Cardiac septum (tissue), 1 donor: ENCODE data around the gene WDSUB1. TPM values are rescaled to one million over a fixed set of nuclear protein-coding genes. Genes with fewer than 3 reads are reported as not detected.

Experiments
- DNase-seq: peaks from one replicate; pipeline ENCODE4 v3.0.0-alpha.2; 2020; ENCODE audit warnings: low spot score
- intact Hi-C: fragments of 100-400 bp; cut with DNase I; formaldehyde crosslinking; loops from one replicate; pipeline ENCODE4 v1.14.0; 2022
- total RNA-seq: library from RNA; stranded (reverse); fragmentation: NEBNext Ultra II Directional; extraction: Animal tissue kit (Norgen Biotek cat#: 25700); gene quantifications from one replicate; pipeline ENCODE4 v1.2.1, GENCODE V29; 2021
- donor health status: DM: no; HTN: no; CAD: no.

The WDSUB1 gene
- total RNA-seq, 1 donor from 2014 or later = 8.6 TPM

GRCh38 chr2:159270744-159271379 is 15.6 kb downstream of the WDSUB1 start:
- intact Hi-C loops = no loop called here
- DNase-seq = no peak

GRCh38 chr2:159267921-159268320 is 18.6 kb downstream of the WDSUB1 start:
- intact Hi-C loops = no loop called here
- no peak for DNase-seq

- intact Hi-C loops = no loop called here
- DNase-seq = no peak
These were observed 19.9 kb downstream of the WDSUB1 start for GRCh38 chr2:159266554-159266953.

DNA sequence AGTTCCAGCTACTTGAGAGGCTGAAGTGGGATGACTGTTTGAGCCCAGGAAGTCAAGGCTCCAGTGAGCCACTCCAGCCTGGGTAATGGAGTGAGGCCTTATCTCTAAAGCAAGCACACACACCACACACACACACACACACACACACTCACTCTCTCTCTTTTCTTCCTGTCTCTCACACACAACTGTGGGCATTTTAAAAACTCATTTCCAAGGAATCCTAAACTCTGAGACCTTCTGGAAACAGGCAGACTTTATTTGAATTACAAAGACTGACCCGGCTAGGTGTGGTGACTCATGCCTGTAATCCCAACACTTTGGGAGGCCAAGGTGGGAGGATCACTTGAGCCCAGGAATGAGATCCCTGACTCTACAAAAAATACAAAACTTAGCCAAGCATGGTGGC is 21.3 kb downstream of the WDSUB1 start:
- no peak for DNase-seq
- intact Hi-C loops = no loop called here

- no peak for DNase-seq
- intact Hi-C loops = no loop called here
These were observed 23.6 kb downstream of the WDSUB1 start for GRCh38 chr2:159262904-159263303.

DNA sequence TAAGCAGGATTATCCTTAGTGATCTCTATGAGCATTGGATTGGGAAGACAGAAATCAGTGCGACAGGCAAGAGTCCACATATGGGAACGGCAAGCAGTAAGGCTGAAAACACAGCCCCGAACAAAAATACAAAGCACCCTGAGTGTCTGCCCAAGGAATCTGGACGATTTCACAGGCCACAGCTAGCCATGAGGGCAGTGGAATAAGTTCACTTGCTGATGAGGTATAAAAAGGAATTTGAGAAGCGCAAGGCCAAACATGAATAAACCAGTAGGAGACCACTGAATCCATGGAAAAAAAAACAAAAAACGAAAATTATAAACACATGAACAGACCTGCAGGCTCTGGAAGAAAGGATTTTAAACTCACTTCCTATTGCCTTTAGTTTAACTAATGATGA is 24.3 kb downstream of the WDSUB1 start:
- DNase-seq = no peak
- intact Hi-C loops = no loop called here

- DNase-seq = no peak
- intact Hi-C loops = no loop called here
These were observed 30.3 kb downstream of the WDSUB1 start for GRCh38 chr2:159256159-159256558.

GRCh38 chr2:159252905-159253304 is 33.6 kb downstream of the WDSUB1 start:
- DNase-seq = no peak
- intact Hi-C loops = no loop called here

- no peak for DNase-seq
- intact Hi-C loops = no loop called here
These were observed 35.0 kb downstream of the WDSUB1 start for GRCh38 chr2:159251296-159252173.

GRCh38 chr2:159249990-159250715 is 36.4 kb downstream of the WDSUB1 start:
- intact Hi-C loops = no loop called here
- no peak for DNase-seq

GRCh38 chr2:159246325-159246988 is 40.0 kb downstream of the WDSUB1 start:
- no peak for DNase-seq
- intact Hi-C loops = no loop called here

DNA sequence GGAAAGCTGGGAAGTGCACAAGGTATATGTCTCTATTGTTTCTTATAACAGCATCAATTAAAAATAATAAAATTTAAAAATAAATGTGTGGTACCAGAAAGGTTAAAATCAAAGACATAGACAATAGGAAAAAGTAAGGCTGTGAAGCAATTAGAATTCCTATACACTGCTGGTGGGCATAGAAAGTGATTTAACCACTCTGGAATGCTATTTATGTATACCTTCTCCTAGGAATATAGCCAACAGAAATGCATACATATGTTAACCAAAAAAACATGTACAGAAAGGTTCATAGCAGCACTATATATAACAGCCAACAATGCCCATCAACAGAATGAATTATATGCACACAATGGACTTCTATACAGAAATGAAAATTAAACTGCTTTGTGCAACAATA is 43.0 kb downstream of the WDSUB1 start:
- intact Hi-C loops = no loop called here
- no peak for DNase-seq

- intact Hi-C loops = no loop called here
- no peak for DNase-seq
These were observed 51.6 kb downstream of the WDSUB1 start for GRCh38 chr2:159234868-159235267.

- intact Hi-C loops = no loop called here
- DNase-seq = no peak
These were observed 53.9 kb downstream of the WDSUB1 start for GRCh38 chr2:159232456-159233170.

- DNase-seq = no peak
- intact Hi-C loops = no loop called here
These were observed 56.2 kb downstream of the WDSUB1 start for GRCh38 chr2:159230145-159230877.

DNA sequence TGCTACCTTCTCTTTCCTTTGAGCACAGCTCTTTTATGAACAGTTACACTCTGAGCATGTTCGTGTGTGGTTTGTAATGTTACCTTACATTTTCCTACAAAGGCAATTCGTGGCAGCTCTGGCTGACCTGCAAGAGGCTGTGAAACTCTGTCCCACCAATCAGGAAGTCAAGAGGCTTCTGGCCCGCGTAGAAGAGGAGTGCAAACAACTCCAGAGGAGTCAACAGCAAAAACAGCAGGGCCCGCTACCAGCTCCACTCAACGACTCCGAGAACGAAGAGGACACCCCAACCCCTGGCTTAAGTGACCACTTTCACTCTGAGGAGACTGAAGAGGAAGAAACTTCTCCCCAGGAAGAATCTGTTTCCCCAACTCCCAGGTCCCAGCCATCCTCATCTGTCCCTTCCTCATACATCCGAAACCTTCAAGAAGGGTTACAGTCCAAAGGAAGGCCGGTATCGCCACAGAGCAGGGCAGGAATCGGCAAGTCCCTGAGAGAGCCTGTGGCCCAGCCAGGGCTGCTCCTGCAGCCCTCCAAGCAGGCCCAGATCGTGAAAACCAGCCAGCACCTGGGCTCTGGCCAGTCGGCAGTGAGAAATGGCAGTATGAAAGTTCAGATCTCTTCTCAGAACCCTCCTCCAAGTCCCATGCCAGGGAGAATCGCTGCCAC is 56.9 kb downstream of the WDSUB1 start:
- intact Hi-C loops = no loop called here
- DNase-seq = no peak

DNA sequence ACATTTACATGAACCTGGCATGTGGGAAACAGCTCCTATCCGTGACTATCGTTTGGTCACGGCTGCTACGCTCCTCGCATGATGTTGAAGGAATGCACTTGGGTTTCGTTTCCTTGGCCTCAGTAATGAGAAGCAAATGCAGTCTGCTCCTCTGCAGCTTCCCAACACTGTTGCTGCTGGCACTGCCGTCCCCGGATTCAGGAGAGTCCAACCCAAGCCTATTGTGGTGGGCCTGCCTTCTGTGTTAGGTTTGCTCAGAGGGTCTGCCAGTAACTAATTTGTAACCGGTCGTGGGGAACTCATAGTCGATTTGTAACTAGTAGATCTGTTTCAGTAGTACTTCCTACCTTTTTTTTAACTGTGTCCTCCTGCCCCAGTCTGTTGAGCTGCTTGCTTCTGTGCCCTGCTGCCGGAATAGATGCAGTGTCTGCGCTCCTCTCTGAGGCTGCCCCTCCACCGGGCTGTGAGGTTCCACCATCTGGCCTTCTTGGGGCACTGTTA is 58.4 kb downstream of the WDSUB1 start:
- intact Hi-C loops = no loop called here
- no peak for DNase-seq

GRCh38 chr2:159227467-159227866 is 59.0 kb downstream of the WDSUB1 start:
- intact Hi-C loops = no loop called here
- no peak for DNase-seq
